Activated naive CD4-positive, alpha-beta T cell treated with Interleukin-2 at 50 U/mL for 16 hours (primary cell): ENCODE results near the gene CNOT10.
"Not testable (repeated sequence)": the region's sequence is repeated elsewhere in the genome, so short reads cannot be mapped to it uniquely, and the experiment has no call there.

Experiments
- DNase-seq: peaks from one replicate; pipeline ENCODE4 v3.0.0-alpha.2; 2020

CNOT10 gene

GRCh38 chr3:32778389-32778788 is 93.4 kb downstream of the CNOT10 start:
- DNase-seq: no peak

GRCh38 chr3:32780071-32780734 is 95.2 kb downstream of the CNOT10 start:
- DNase-seq: no peak

- DNase-seq: peak; percentile 4
These were observed 95.8 kb downstream of the CNOT10 start for GRCh38 chr3:32780735-32781210.

GRCh38 chr3:32781211-32781968 is 96.4 kb downstream of the CNOT10 start:
- peak; percentile 76 for DNase-seq

- not testable (repeated sequence) for DNase-seq
These were observed 96.9 kb downstream of the CNOT10 start for GRCh38 chr3:32781969-32782270.

- no peak for DNase-seq
These were observed 97.4 kb downstream of the CNOT10 start for GRCh38 chr3:32782407-32782806.

- DNase-seq: no peak
These were observed 106.8 kb downstream of the CNOT10 start for GRCh38 chr3:32791833-32792232.

GRCh38 chr3:32794487-32795308 is 109.7 kb downstream of the CNOT10 start:
- no peak for DNase-seq

- DNase-seq: not testable (repeated sequence)
These were observed 111.5 kb downstream of the CNOT10 start for GRCh38 chr3:32796384-32796950.

- DNase-seq: no peak
These were observed 112.8 kb downstream of the CNOT10 start for GRCh38 chr3:32797776-32798175.

- not testable (repeated sequence) for DNase-seq
These were observed 116.5 kb downstream of the CNOT10 start for GRCh38 chr3:32801440-32801839.

- DNase-seq: no peak
These were observed 128.2 kb downstream of the CNOT10 start for GRCh38 chr3:32813180-32813579.

- DNase-seq: no peak
These were observed 129.4 kb downstream of the CNOT10 start for GRCh38 chr3:32814361-32814760.

- no peak for DNase-seq
These were observed 131.0 kb downstream of the CNOT10 start for GRCh38 chr3:32815841-32816438.

- peak; percentile 14 for DNase-seq
These were observed 131.7 kb downstream of the CNOT10 start for GRCh38 chr3:32816439-32817256.

- DNase-seq: no peak
These were observed 132.2 kb downstream of the CNOT10 start for GRCh38 chr3:32817257-32817557.

GRCh38 chr3:32817558-32818228 is 132.7 kb downstream of the CNOT10 start, which contains the start of gene TRIM71:
Gene TRIM71, plus strand, starts transcription at chr3:32817997. Its CDS starts 84 bp downstream, at chr3:32818081.
- peak; percentile 4 for DNase-seq

- no peak for DNase-seq
These were observed 133.4 kb downstream of the CNOT10 start for GRCh38 chr3:32818229-32818969.

- no peak for DNase-seq
These were observed 134.1 kb downstream of the CNOT10 start for GRCh38 chr3:32818970-32819511.
